GM04503 (cell line): ENCODE measurements around the gene SMCHD1.
"Not testable (repeated sequence)": the region's sequence is repeated elsewhere in the genome, so short reads cannot be mapped to it uniquely, and the experiment has no call there.

Source experiments
- DNase-seq: peaks from one replicate; pipeline ENCODE4 v3.0.0-alpha.2; 2012; ENCODE audit warnings: low read depth

The SMCHD1 gene

GRCh38 chr18:2818281-2818680, 162.8 kb downstream of the SMCHD1 start:
- no peak for DNase-seq

- DNase-seq, result no peak
Observed at GRCh38 chr18:2821695-2822094, 166.2 kb downstream of the SMCHD1 start.

- no peak for DNase-seq
Observed at GRCh38 chr18:2822213-2822921, 166.8 kb downstream of the SMCHD1 start.

GRCh38 chr18:2823202-2823601, 167.7 kb downstream of the SMCHD1 start:
- no peak for DNase-seq

GRCh38 chr18:2823966-2824365, 168.4 kb downstream of the SMCHD1 start:
- DNase-seq, result no peak

GRCh38 chr18:2824865-2825264, 169.3 kb downstream of the SMCHD1 start:
- DNase-seq, result no peak

- DNase-seq, result no peak
Observed at GRCh38 chr18:2825613-2826175, 170.2 kb downstream of the SMCHD1 start.

GRCh38 chr18:2826581-2826980, 171.1 kb downstream of the SMCHD1 start:
- no peak for DNase-seq

GRCh38 chr18:2827061-2827460, 171.5 kb downstream of the SMCHD1 start:
- no peak for DNase-seq

- DNase-seq, result not testable (repeated sequence)
Observed at GRCh38 chr18:2836118-2836517, 180.6 kb downstream of the SMCHD1 start.

GRCh38 chr18:2837290-2837689, 181.8 kb downstream of the SMCHD1 start:
- DNase-seq, result not testable (repeated sequence)

- no peak for DNase-seq
Observed at GRCh38 chr18:2839202-2839601, 183.7 kb downstream of the SMCHD1 start.

- no peak for DNase-seq
Observed at GRCh38 chr18:2840521-2840920, 185.0 kb downstream of the SMCHD1 start.

GRCh38 chr18:2843146-2843545, 187.6 kb downstream of the SMCHD1 start:
- no peak for DNase-seq

GRCh38 chr18:2845172-2845571, 189.6 kb downstream of the SMCHD1 start:
- DNase-seq, result no peak

GRCh38 chr18:2846636-2847316, 191.2 kb downstream of the SMCHD1 start, which contains the start of gene EMILIN2:
Gene EMILIN2 (plus strand): TSS chr18:2847006. CDS start chr18:2847189, 183 bp downstream.
- no peak for DNase-seq

- no peak for DNase-seq
Observed at GRCh38 chr18:2847317-2848246, 192.1 kb downstream of the SMCHD1 start.

GRCh38 chr18:2848247-2849246, 193.0 kb downstream of the SMCHD1 start:
- no peak for DNase-seq

- DNase-seq, result no peak
Observed at GRCh38 chr18:2850816-2851215, 195.3 kb downstream of the SMCHD1 start.

- DNase-seq, result no peak
Observed at GRCh38 chr18:2851771-2852170, 196.2 kb downstream of the SMCHD1 start.

- not testable (repeated sequence) for DNase-seq
Observed at GRCh38 chr18:2852460-2852859, 196.9 kb downstream of the SMCHD1 start.
